HG03457 (cell line): ENCODE results near the gene RFX8.
"Not testable (repeated sequence)": the region's sequence is repeated elsewhere in the genome, so short reads cannot be mapped to it uniquely, and the experiment has no call there.

Source experiments
- ATAC-seq: cut with Tn5 transposase; IDR thresholded peaks from one replicate; pipeline ENCODE4 v1.9.1; 2021; ENCODE audit warnings: moderate number of reproducible peaks; ENCODE audit not compliant: unreplicated experiment

RFX8 gene

DNA sequence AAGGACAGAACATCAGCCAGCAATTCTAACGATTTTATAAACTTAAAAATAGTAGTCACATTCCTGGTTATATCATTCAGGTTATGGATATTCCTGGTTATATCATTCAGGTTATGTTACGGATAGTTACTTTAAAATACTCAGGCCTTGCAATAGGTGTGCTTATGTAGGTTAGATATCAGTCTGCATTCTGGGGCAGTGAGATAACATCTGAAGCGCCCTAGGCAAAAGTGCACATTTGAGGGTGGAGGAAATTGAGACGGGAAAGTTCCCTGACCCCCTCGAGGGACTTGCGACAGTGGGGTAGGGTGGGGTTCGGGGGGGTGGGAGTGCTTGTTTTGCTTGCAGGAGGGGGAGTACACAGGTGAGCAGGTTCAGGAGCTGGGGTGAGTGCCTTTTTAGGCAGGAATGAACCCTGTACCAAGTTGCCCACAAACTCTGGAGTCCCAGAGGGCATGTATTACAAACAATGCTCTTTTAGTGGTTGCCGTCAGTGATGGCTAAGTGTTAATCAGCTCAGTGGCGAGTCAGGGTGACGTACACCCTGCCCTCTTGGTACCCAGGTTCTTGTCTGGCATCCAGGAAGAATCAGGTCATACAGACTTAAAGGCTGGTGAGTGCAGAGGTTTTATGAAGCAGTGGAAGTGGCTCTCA lies 119.4 kb downstream of the RFX8 start:
- no peak for ATAC-seq

DNA sequence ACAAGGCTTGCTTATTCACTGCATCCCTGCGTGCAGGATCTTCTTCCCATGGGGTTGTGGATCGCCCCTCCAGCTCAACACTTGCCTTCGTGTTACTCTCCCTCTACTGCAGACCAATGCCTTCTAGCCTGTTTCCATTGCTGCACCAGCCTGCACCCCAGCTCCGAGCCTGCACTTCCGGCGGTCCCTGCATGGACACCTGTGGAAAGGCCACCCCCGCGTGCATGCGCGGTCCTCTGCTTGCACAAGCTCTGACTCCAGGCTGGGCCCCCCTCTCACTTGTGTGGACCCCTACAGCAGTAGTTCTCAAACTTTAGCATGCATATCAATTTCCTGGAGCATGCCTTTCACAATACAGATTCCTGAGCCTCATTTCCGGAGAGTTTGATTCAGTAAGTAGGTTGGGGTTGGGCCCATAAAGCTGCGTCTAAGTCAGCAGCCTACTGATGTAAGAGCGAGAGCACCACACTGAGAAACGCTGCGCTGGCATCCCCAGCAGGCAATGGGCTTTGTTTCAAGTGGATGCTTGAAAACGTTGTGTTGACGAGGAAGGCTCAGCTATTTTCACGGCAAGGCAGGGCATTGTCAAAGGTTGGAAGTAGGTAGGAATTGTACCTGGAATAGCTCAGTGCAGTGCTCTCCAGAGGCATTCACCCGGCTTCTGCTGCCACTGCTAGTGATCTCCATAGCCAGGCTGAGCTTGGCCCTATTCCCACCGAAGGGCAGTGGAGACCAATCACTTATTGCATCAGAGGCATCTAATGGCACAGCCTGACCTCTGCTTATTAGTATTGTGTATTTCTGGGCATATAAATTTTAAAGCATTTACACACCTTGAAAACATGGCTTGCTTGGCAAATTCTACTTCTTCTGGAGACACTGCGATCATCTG lies 120.2 kb downstream of the RFX8 start:
- ATAC-seq = no peak

DNA sequence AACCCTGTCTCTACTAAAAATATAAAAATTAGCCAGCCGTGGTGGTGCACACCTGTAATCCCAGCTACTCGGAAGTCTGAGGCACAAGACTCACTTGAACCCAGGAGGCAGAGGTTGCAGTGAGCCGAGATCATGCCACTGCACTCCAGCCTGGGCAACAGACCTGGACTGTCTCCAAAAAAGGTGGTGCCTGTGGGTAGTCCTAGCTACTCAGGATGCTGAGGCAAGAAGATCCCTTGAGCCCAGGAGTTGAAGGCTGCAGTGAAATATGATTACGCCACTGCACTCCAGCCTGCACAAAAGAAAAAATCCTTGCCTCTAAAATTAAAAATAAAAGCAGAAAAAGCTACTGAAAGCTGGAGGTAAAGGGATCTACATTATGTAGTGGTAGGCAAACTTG lies 122.3 kb downstream of the RFX8 start:
- ATAC-seq = not testable (repeated sequence)

DNA sequence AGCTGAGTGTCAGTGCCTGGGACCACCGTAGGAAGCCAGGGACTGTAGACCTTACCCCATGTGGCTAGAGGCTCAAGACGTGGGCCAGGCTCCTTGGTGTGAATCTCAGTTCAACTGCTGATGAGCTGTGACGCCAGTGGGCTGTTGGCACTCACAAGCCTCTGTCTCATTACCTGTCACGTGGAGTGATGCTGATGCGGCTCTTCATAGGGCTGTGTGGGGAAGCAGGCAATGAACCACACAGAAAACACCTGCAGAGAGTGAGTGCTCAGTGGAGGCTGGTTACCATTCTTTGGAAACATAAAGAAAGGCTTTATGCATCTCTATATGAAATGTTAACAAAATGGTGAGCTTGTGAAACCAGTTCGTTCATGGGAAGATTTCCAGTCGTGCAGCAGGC lies 123.7 kb downstream of the RFX8 start:
- no peak for ATAC-seq

DNA sequence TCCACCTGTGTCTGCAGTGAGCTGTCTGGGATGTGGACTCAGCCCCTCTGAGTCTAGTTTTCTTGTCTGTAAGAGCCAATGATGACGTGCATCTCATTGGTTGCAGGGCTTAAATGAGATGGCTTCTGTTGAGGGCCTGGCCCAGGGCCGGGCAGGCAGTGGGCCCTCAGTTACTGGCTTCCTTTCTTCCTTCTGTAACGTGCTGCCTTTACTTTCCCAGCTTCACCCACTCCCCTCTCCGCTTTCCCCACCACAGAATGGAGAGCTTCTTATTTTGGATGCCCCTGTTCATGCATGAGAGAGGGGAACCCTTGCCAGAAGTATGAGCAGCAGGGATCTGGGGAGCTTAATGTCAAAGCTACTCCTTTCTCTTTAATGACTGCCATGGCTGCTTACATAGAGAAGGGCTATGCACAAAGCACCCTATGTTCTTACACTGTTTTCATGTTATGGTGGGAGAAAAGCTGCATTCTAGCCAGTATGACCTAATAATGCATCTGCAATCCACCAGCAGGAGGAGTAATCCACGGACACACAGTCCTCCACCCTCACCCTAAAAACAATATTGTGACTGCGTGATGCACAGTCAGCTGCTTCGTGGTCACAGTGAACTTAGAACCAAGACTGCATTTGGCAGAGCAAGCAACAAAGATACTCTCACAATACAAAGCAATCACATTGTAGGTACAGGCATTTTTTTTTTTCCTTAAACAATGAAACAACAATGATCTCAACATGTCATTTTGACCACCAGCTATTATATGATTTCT lies 124.8 kb downstream of the RFX8 start:
- ATAC-seq = no peak

DNA sequence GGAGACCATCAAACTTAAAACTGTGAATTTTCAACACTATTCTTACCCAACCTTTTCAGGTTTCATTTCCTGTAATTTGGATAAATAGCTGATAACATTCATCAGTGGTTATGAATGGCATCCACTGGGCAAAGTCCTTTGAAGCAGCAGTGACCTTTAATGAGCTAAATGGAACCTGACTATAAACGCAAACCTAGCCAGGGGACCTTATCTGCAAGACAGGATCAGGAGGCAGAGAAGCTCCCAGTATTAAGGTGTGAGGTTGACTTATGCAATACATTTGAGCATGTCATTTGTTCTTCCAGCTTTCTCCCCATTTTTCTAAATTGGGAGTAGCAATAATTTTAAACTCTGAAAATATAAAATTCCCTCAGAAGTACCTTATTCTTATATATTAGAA lies 126.0 kb downstream of the RFX8 start:
- no peak for ATAC-seq
